HL-60/S4 (cell line): ENCODE measurements around the gene SCYGR5.
"Not testable (repeated sequence)": the region's sequence is repeated elsewhere in the genome, so short reads cannot be mapped to it uniquely, and the experiment has no call there.

ENCODE experiments used
- in situ Hi-C: fragments of 300-500 bp; cut with MboI; formaldehyde crosslinking; loops from 2 replicates; pipeline ENCODE4 v1.14.3; 2022; ENCODE audit warnings: low sequenced_read_pairs

The SCYGR5 gene

DNA sequence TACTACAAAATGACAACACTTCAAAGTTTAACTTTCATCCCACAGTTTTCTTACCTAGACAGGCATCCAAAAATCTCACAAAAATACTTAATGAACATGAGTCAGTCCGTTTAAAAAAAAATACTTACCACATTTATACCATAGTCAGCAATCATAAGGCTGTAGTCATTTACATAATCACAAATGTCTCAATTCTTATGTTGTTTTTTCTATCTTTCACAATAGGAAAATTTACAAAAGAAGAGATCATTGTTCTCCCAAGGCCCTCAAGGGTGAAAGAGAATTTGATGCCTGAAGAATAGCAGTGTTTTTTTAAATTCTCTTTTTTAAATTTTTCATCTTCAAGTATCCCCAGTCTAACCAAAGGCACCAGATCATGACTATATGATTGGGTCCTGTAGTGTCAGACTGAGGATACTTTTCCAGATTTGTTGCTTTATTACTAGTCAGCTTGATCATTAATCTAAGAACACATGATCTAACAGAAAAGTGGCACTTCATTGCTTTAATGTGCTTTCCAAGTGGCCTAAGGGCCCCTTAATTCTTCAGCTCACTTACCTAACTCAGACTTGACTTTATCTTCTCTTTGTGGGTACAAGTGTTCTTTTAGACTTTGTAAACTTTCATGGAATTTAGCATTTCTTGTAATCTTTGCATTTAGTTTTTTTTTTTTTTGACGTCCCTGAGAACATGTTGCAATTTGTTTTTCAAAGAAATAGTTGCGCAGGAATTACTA is 4.7 kb downstream of the SCYGR5 start:
- in situ Hi-C loops = no loop called here

DNA sequence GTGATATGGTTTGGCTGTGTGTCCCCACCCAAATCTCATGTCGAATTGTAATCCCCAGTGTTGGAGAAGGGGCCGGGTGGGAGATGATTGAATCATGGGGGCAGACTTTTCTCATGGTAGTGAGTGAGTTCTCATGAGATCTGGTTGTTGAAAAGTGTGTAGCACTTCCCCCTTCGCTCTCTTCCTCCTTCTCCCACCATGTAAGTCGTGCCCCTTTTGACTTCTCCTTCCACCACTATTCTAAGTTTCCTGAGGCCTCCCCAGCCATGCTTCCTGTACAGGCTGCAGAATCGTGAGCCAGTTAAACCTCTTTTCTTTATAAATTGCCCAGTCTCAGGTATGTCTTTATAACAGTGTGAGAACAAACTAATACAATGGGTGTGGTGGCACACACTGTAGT is 7.0 kb downstream of the SCYGR5 start:
- in situ Hi-C loops = not testable (repeated sequence)

GRCh38 chr2:227674485-227674884 is 7.9 kb downstream of the SCYGR5 start:
- in situ Hi-C loops = no loop called here

DNA sequence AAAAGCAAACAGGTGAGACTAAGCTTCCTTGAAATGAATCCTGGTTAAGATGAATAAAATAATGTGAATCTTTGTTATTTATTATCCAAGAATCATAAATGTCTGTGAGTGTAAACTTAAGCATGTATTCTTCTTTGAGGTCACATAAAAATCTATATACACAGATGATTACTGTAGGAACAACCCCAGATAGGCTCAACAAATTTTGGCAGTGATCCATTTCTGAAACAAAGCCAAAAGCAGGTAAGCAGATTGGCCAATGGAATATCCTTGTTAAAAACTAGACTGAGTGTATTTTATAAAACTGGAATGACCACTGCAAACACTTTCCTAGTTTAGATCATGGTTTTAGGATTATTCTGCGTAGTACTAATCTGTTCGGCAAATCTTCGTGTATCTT is 11.3 kb downstream of the SCYGR5 start:
- in situ Hi-C loops = no loop called here

GRCh38 chr2:227684258-227684657 is 17.7 kb downstream of the SCYGR5 start:
- in situ Hi-C loops = no loop called here

GRCh38 chr2:227687189-227687588 is 20.6 kb downstream of the SCYGR5 start:
- in situ Hi-C loops = no loop called here

- in situ Hi-C loops = no loop called here
Observed at GRCh38 chr2:227696990-227697679, 30.5 kb downstream of the SCYGR5 start.

DNA sequence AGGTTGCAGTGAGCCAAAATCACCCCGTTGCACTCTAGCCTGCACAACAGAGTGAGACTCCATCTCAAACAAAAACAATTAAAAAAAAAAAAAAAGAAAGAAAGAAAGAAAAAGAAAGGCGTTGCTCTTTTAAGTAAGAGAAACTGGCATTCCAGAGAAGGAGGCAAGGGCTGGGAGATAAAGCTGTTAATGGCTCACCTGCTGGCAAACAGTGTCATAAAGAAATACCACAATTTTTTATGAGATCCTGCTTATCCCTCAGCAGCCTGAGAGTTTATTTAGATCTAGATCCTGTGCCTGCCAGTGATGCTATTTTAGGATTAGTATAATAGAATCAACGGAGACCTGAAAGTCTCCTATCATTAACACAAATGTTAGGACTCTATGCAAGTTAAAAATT is 35.0 kb downstream of the SCYGR5 start:
- in situ Hi-C loops = no loop called here

DNA sequence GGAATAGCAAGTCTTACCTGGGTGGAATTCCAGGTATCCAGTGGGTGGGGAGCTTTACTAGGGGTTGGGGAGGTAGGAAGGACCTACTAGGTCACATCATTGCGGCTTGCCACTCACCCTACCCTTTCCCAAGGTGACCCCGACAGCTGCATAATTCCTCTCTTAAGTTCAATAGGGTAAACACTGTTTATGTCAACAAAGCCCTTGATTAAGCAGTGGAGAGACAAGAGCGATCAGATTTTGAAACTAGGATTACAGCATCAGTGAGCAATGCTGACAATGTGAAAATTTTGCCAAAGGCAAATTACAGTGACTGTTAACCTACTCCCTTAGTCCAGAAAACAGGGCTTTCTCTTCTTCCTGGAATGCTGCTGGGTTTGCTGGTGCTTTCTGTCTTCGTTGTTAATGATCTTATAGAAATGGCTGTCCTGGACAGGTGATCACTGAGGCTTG is 36.7 kb downstream of the SCYGR5 start:
- in situ Hi-C loops = no loop called here

GRCh38 chr2:227703961-227704360 is 37.4 kb downstream of the SCYGR5 start:
- in situ Hi-C loops = no loop called here

DNA sequence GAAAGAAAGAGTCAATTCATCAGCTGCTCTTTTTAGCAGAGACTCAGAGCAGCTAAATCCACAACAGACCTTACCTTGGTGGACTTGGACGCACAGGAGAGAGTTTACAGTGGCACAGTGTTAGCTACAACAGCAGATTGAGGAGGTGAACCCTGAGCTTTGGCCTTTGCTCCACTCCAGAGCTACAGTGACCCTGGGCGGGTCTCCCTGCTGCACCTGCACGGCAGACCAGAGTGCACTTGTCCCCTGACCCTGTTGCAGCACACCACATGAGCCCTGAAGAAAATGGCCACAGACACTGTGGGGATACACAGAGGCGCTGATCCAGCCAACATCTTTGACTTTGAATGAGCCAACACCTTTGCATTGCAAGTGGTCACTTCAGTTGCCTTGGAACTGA is 40.3 kb downstream of the SCYGR5 start:
- in situ Hi-C loops = no loop called here

DNA sequence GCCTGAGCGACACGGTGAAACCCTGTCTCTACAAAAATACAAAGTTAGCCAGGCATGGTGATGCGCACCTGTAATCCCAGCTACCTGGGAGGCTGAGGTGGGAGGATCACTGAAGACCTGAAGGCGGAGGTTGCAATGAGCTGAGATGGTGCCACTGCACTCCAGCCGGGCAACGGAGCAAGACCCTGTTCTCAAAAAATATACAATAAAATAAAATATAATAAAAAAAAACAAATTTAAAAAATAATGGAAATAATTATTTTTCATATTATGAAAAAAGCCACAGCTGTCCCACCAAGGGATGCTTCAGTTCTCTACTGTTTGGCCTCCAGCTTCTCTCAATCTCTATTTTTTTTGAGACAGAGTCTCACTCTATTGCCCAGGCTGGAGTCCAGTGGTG is 40.8 kb downstream of the SCYGR5 start:
- in situ Hi-C loops = no loop called here

GRCh38 chr2:227710986-227711385 is 44.4 kb downstream of the SCYGR5 start:
- in situ Hi-C loops = no loop called here

GRCh38 chr2:227713291-227713690 is 46.7 kb downstream of the SCYGR5 start:
- in situ Hi-C loops = no loop called here

DNA sequence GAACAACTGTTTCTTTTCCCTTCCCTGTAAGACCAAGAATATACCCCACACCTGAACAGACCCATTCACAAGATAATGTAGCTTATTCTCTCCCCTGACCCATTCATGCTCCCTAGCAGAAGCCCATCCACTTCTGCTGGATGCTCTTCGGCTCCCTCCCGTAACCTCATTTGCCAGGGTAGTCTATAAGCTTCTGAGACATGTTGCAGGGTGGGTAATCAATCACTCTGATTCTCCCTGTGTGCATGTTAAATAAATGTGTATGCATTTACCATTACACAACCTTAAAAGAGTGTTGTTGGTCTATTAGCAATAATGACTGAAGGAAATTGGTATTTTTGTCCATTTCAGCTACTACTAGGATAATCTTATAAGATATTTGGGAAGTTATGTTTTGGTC is 49.9 kb downstream of the SCYGR5 start:
- in situ Hi-C loops = no loop called here
